K562 (cell line): Measurements from ENCODE around the gene TP53TG5.

Experiments
- FOXM1 ChIP-seq, 2 experiments: fragments of 450-650 bp in 1 of 2; sonication (generic) in 1 of 2; formaldehyde crosslinking in 1 of 2; IDR thresholded peaks; 2 replicates each; pipeline versions ENCODE4 v1.6.1 to v1.9.0; 2017 to 2022; ENCODE audit warnings: low read depth in 2 of 2, mild to moderate bottlenecking in 2 of 2, missing genetic modification reagents in 1 of 2, moderate library complexity in 1 of 2
- POLR2A ChIP-seq: fragments of 450-650 bp; conservative IDR thresholded peaks from 2 replicates; pipeline ENCODE4 v1.6.1; 2016
- TF ChIP-seq, protein P1 (sequence below): sonication (generic); formaldehyde crosslinking; IDR thresholded peaks from 2 replicates; pipeline ENCODE4 v1.8.0; 2022; ENCODE audit warnings: mild to moderate bottlenecking, missing genetic modification reagents

DNA sequence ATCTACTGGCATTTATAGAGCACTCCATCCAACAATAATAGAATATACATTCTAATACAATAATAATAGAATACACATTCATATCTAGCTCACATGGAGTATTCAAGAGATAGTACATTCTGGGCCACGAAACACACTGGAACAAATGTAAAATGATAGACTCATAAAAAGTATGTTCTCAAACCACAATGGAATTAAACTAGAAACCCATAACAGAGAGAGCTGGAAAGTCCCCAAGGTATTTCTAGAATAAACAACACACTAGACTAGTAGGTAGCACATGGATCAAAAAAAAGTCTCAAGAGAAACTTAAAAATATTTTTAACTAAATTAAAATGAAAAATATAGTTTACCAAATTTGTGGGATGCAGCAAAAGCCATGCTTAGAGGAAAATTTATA, 9.1 kb upstream of the TP53TG5 start:
- TF ChIP-seq FOXM1 (IDR thresholded peaks at IDR 0.05; ENCODE audit: low read depth), result no peak
- no peak for TF ChIP-seq FOXM1 (CRISPR knock-in tag; IDR thresholded peaks at IDR 0.05; ENCODE audit: low read depth)
- TF ChIP-seq, protein P1, sequence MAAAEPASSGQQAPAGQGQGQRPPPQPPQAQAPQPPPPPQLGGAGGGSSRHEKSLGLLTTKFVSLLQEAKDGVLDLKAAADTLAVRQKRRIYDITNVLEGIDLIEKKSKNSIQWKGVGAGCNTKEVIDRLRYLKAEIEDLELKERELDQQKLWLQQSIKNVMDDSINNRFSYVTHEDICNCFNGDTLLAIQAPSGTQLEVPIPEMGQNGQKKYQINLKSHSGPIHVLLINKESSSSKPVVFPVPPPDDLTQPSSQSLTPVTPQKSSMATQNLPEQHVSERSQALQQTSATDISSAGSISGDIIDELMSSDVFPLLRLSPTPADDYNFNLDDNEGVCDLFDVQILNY, result no peak
- no peak for TF ChIP-seq POLR2A
